WERI-Rb-1 (cell line): ENCODE data around the gene TRAPPC3L.

Source experiments
- DNase-seq: peaks from one replicate; pipeline ENCODE4 v3.0.0-alpha.2; 2020
- H3K27ac ChIP-seq: fragments of 250-450 bp; sonication (Bioruptor Pico); 2 replicates; pipeline ENCODE4 v1.5.1; 2020; ENCODE audit warnings: mild to moderate bottlenecking, moderate library complexity
- H3K27me3 ChIP-seq: fragments of 250-450 bp; sonication (Bioruptor Pico); 2 replicates; pipeline ENCODE4 v1.5.1; 2021; ENCODE audit warnings: mild to moderate bottlenecking, low read depth, moderate library complexity; ENCODE audit not compliant: insufficient read depth, severe bottlenecking
- H3K36me3 ChIP-seq: fragments of 250-450 bp; sonication (Bioruptor Pico); 2 replicates; pipeline ENCODE4 v1.5.1; 2020; ENCODE audit warnings: mild to moderate bottlenecking, moderate library complexity
- H3K4me3 ChIP-seq: 2 replicates; pipeline ENCODE4 v1.5.1; 2011; ENCODE audit warnings: low read depth, mild to moderate bottlenecking, control low read depth, low read length
- H3K9me3 ChIP-seq: fragments of 250-450 bp; sonication (Bioruptor Pico); 2 replicates; pipeline ENCODE4 v1.5.1; 2021; ENCODE audit warnings: mild to moderate bottlenecking, moderate library complexity; ENCODE audit not compliant: severe bottlenecking
- TF ChIP-seq, protein P1 (sequence below): IDR thresholded peaks from 2 replicates; pipeline ENCODE4 v1.5.1; 2011; ENCODE audit warnings: low read depth, mild to moderate bottlenecking, control low read depth, inconsistent platforms, low read length

TRAPPC3L gene

DNA sequence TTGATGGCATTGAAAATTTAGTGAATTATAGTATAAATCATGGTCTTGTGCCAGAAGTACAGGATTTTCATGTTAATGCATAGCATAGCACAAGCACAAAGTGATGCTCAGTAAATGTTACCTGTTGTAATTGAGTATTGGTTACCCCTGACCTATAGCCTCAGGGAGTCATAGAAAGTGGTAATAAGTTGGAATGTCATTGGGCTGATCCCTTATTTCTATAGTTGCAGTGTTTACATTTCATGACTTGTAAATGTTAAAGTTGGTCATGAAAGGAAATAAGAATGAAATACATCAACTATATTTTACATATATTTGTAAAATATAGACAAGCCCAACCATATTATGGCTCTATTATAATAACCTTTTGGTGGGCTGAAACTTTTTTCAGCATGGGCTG lies 32.9 kb upstream of the TRAPPC3L start:
- no peaks in the 10 kb centered on the region for H3K9me3 ChIP-seq
- H3K27ac ChIP-seq = no peak overlapping the region
- no peak overlapping the region for H3K4me3 ChIP-seq
- no peaks in the 10 kb centered on the region for H3K27me3 ChIP-seq
- no peak for DNase-seq
- TF ChIP-seq, protein P1, sequence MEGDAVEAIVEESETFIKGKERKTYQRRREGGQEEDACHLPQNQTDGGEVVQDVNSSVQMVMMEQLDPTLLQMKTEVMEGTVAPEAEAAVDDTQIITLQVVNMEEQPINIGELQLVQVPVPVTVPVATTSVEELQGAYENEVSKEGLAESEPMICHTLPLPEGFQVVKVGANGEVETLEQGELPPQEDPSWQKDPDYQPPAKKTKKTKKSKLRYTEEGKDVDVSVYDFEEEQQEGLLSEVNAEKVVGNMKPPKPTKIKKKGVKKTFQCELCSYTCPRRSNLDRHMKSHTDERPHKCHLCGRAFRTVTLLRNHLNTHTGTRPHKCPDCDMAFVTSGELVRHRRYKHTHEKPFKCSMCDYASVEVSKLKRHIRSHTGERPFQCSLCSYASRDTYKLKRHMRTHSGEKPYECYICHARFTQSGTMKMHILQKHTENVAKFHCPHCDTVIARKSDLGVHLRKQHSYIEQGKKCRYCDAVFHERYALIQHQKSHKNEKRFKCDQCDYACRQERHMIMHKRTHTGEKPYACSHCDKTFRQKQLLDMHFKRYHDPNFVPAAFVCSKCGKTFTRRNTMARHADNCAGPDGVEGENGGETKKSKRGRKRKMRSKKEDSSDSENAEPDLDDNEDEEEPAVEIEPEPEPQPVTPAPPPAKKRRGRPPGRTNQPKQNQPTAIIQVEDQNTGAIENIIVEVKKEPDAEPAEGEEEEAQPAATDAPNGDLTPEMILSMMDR = no peak
- H3K36me3 ChIP-seq = peaks cover 72% of the 10 kb centered on the region

DNA sequence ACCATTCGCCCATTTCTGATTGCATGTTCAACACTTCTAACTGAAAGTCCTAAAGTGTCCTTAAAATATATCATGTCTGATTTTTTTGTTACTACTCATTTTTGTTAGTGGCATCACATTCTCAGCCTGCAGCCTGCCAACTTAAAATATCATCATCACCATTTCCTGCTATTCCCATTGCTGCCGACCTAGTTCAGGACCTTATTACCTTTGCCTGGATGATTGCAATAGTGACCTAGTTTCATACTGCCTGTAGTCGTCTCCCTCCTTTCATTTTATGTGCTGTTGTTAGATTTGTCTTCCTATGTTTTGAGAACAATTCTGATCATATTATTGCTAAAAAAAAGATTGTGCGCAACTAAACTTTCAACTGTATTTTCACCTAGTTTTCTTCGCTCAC lies 32.0 kb upstream of the TRAPPC3L start:
- no peak for DNase-seq
- Histone ChIP-seq H3K4me3 (no peak overlapping the region), H3K27ac (no peak overlapping the region), H3K27me3 (no peaks in the 10 kb centered on the region), H3K36me3 (peaks cover 73% of the 10 kb centered on the region), H3K9me3 (no peaks in the 10 kb centered on the region)
- TF ChIP-seq, protein P1 = no peak

DNA sequence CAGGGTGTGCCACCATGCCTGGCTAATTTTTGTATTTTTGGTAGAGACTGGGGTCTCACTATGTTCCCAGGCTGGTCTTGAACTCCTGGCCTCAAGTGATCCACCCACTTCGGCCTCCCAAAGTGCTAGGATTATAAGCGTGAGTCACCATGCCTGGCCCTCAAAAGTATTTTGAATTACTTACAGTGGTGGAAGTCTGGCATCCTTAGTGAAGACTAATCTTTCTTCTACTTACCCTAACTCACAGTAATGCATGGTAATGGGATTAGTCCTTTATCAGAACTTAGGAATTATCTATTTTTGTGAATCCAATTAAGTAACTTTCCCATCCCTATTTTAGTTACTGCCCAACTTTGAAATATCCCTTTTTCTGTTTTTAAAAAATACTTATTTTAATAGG lies 29.7 kb upstream of the TRAPPC3L start:
- H3K36me3 ChIP-seq = peaks cover 66% of the 10 kb centered on the region
- TF ChIP-seq, protein P1 = no peak

DNA sequence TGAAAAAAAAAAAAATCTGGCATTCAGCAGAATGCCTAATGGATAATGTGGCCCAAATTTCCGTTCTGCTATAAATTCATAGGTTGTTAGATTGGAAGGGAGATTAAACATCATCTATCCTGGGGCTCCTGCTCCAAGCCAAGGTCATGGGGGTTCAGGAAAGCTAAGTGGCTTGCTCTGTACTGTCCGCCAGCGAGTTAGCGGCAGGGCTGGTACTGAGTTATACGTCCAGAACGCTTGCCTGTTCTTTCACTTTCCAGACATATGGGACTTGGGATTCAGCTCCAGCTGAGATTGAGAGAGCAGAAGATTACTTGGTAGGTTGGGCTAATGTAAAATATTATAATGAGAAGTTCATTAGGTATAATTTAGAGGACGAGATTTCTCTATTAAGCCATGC lies 26.7 kb upstream of the TRAPPC3L start:
- peak overlapping the region; percentile 79 for H3K4me3 ChIP-seq
- peak overlapping the region; percentile 94 for H3K27ac ChIP-seq
- H3K9me3 ChIP-seq = no peaks in the 10 kb centered on the region
- peaks cover 39% of the 10 kb centered on the region for H3K36me3 ChIP-seq
- no peaks in the 10 kb centered on the region for H3K27me3 ChIP-seq
- peak; percentile 45 for DNase-seq
- TF ChIP-seq, protein P1 = no peak

More for the DNA sequence above, 29.7 kb upstream of the TRAPPC3L start:
- H3K4me3 ChIP-seq = no peak overlapping the region
- DNase-seq = no peak
- no peaks in the 10 kb centered on the region for H3K9me3 ChIP-seq
- H3K27me3 ChIP-seq = no peaks in the 10 kb centered on the region
- no peak overlapping the region for H3K27ac ChIP-seq

DNA sequence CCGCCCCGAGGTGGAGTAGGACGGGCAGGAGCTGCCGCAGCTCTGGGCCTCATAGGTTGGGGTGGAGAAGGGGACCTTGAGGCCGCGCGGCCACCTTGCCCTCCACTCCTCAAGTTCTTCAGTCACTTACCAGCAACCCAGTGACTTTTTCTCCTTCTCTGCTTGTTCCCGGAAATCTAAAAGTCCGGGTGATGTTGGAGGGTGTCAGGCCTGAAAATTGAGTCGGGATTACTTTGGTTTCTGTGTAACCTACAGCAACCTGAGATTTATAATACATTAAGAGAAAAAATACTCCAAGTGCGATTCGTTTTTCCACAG lies 26.2 kb upstream of the TRAPPC3L start:
- DNase-seq = no peak
- Histone ChIP-seq H3K9me3 (no peaks in the 10 kb centered on the region), H3K4me3 (peak overlapping the region; percentile 79), H3K27me3 (no peaks in the 10 kb centered on the region), H3K36me3 (peaks cover 35% of the 10 kb centered on the region), H3K27ac (peak overlapping the region; percentile 94)
- TF ChIP-seq, protein P1 = no peak

DNA sequence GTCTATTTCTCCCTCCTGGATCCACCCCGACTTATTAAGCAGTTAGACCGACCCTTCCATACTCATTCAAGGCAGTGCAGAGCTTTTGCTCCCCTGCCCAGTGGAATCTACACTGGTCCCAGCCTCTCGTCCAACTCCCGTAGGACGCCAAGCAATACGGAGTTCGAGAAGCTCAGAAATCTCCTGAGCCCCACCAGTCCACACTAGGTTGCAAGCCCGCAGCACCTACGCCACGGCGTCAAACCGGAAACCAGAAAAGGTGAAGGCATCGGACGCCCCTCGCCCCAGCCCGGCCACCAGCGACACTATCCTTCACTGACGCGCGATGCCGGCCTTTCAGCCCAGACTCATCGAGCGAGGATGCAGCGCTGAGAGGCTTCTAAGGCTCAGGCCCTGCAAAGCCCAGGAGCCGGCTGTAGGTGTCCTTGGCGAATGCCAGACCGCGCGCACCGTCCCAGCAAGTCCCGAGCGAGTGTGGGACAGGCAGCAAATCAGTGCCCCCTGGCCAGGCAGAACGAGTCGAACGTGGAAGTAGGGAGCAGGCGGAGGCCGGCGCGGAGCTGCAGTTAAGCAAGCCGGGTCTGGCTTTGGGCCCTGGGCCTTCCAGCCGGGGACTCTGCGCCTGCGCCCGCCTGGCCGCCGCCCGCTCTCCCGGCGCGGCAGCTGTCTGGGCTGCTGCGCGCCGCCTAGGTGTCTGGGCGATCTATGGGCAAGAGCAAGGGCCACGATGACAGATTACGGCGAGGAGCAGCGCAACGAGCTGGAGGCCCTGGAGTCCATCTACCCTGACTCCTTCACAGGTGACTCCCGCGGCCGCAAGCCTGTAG lies 25.6 kb upstream of the TRAPPC3L start, which contains the start of gene RWDD1:
RWDD1 (plus strand) TSS at position 649 of the 827 bp plus-strand sequence; CDS start at position 728, 79 bp downstream.
- H3K4me3 ChIP-seq = peak within 1 kb of the TSS; percentile 79
- no peaks in the 10 kb centered on the region for H3K27me3 ChIP-seq
- peaks cover 30% of the 10 kb centered on the region for H3K36me3 ChIP-seq
- H3K27ac ChIP-seq = peak within 1 kb of the TSS; percentile 94
- peak; percentile 99 for DNase-seq
- no peaks in the 10 kb centered on the region for H3K9me3 ChIP-seq
- TF ChIP-seq, protein P1 = 0 out of 2 replicates have a peak, but pooled peaks have one; percentile 10
